AG08396 (cell line): Measurements from ENCODE around the gene RFX2.
"Not testable (repeated sequence)": the region's sequence is repeated elsewhere in the genome, so short reads cannot be mapped to it uniquely, and the experiment has no call there.

ENCODE experiments used
- DNase-seq: peaks from one replicate; pipeline ENCODE4 v3.0.0; 2012; ENCODE audit warnings: low spot score, mixed read lengths

The RFX2 gene

DNA sequence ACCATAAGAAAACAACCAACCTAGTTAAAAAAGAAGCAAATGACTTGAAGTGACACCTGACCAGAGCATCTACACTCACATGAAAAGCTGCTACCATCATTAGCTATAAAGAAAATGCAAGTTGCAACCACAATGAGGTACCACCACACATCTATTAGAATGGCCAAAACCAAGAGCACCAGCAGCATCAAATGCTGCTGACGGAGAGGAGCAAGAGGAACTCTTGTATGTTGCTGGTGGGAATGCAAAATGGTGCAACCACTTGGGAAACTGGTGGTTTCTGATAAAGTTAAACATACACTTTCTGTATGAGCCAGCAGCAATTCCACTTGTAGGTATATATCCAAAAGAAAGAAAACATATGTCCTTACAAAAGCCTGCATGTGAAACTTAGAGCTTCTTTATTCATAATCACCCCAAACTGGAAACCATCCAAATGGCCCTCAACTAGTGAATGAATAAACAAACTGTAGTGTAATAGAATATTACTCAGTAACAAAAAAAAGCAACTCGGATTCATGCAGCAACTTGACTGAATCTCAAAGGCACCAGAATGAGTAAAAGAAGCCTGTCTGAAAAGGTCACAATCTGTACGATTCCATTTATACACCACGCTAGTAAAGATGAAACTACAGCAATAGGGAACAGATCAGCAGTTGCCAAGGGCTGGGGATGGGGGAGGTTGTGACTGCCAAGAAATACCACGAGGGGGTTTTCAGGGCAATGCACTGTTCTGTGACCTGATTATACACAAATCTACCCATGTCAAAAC is 71.5 kb downstream of the RFX2 start:
- DNase-seq = no peak

DNA sequence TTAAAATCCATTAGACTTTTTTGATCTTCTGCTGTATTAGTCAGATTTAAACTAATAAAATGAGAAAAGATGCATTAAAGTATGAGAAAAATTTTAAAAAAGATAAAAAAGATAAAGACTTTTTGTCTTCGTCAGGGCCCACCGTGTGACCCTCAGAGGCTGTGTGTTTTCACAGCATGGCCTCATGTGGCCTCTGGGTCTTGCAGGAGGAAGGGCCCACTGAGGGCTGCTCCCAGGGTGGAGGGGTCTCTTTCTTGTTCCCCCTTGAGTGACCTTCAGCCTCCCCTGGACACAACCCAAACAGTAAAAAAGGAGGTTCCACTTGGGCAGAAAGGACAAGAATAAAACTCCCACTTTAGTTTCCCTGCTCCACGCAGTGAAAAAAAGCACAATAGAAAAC is 75.3 kb downstream of the RFX2 start:
- no peak for DNase-seq

DNA sequence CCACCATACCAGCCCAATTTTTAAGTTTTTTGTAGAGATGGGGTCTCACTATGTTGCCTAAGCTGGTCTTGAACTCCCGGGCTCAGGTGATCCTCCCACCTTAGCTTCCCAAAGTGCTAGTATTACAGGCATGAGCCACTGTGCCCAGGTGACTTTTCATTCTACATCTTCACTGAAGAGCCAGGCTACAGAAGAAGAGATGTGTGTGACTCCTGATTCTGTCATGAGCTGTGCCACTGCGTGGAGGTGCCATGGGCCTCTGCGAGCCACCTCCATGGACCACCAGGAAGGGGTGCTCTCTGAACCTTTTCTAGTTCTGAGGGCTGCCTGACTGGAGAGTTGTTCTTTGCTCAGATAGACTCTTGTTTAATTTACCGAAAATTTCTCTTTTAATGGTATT is 75.8 kb downstream of the RFX2 start:
- DNase-seq = no peak

DNA sequence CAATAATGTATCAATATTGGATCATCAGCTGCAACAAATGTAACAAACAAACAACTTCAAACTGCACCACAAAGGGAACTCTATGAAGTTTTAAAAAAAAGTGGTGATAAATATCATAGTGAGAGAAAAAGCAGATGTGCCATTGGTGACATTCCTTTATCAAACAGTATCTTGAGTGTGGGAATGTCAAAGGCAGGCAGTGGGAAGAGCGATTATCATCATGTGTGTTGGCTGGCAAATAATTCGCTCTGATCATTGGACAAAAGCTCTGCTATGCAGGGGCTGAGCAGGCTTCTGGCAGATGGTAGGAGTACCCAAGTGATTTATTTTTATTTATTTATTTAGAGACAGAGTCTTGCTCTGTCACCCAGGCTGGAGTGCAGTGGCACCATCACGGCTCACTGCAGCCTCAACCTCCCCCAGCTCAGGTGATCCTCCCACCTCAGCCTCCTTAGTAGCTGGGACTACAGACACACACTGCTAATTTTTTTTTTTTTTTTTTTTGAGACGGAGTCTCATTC is 76.5 kb downstream of the RFX2 start:
- no peak for DNase-seq

DNA sequence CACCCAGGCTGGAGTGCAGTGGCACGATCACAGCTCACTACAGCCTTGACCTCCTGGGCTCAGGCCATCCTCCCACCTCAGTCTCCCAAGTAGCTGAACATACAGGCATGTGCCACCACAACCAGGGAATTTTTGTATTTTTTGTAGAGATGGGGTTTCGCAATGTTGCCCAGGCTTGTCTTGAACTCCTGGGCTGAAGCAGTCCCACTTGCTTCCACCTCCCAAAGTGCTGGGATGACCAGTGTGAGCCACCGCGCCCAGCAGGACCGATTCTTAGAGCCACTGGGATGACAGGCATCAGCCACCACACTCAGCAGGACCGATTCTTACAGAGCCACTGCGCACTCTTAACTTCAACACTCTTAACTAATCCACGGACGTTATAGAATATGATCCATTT is 77.5 kb downstream of the RFX2 start:
- no peak for DNase-seq

DNA sequence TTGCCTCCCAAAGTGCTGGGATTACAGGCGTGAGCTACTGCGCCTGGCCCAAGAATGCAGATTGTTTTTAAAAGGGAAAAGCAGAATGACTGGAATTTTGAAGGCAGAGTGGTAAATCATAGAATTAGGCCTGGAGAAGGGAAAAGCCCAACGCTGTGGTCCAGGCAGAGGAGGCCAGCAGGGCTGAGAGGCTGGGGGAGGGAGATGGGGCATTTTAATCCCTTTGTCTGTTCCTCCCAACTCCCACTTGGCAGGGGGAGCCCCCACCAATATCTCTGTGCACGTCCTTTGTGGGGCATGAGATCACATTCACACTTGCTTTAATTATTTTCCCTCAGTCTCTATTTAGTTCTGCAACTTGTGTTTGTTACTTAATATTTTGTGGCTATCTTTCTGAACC is 77.9 kb downstream of the RFX2 start:
- no peak for DNase-seq

DNA sequence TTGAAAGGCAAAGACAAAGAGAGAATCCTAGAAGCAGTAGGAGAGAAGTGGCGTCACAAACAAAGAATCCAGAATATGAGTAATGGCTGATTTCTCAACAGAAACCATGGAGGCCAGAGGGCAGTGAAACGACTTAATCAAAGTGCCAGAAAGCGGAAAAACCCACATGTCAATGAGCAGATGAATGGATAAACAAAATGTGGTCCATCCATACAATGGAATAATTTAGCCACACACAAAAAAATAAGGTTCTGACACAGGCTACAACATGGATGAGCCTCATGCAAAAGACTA is 80.1 kb downstream of the RFX2 start:
- no peak for DNase-seq

DNA sequence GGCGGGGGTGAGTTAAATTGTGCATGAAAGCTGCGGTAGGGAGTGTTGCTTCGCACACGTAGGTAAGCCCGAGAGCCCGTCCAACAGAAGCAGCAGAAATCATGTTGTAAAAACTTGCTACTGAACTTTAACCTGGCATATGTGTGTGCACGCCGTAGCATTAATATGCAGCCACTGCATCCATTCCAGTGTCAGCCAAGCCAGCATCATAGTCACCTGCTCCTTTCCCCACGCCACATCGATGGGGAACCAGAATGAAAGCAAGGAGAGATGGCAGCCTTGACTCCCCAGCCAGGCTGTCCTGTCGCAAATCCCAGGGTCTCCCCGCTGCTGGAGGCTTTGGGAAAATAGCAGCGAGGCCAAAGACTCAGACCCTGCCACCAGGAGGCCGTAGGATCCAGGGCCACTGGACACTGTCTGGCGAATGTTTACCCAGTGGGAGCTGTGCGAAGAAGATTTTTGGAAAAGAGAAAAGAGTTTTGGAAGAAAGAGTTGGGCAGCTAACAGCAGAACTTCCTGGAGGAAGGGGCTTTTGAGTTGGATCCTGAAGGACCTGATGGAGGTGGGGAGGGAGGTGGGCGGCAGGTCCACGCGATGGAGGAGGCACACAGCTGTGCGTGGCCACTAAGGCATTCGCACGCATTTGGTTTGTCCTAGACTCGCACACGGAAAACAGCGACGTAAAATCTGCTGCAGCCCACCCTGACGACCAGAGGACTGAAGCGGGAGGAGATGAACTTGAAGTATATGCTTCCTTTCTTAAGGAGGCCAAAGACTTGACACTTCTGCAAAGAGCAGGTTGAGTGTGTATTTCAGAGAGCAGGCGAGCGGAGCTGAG is 83.7 kb downstream of the RFX2 start:
- DNase-seq = no peak

DNA sequence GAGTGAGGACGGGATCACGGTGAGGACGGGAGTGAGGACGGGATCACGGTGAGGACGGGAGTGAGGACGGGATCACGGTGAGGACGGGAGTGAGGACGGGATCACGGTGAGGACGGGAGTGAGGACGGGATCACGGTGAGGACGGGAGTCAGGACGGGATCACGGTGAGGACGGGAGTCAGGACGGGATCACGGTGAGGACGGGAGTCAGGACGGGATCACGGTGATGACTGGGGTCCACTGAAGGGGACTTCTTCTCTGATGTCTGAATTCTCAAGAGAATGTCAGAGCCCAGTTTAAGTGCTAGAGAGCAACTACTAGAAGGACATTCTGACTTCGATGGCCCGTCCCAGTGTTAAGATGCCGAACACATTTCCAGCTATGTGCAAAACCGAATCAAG is 85.5 kb downstream of the RFX2 start:
- not testable (repeated sequence) for DNase-seq

DNA sequence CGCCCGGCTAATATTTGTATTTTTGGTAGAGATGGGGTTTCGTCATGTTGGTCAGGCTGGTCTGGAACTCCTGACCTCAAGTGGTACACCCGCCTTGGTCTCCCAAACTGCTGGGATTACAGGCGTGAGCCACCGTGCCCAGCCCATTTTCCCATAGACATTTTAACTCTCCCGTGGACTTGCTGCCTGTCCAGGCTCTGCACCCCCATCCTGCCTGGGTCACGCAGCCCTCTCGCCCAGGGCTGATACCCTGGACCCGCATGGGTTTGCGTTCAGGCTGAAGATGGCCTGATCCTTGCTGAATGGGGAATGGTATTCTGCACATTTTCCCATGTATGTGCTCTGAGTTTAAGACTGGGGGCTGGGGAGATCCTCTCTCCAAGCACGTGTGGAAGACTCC is 86.4 kb downstream of the RFX2 start:
- DNase-seq = no peak

DNA sequence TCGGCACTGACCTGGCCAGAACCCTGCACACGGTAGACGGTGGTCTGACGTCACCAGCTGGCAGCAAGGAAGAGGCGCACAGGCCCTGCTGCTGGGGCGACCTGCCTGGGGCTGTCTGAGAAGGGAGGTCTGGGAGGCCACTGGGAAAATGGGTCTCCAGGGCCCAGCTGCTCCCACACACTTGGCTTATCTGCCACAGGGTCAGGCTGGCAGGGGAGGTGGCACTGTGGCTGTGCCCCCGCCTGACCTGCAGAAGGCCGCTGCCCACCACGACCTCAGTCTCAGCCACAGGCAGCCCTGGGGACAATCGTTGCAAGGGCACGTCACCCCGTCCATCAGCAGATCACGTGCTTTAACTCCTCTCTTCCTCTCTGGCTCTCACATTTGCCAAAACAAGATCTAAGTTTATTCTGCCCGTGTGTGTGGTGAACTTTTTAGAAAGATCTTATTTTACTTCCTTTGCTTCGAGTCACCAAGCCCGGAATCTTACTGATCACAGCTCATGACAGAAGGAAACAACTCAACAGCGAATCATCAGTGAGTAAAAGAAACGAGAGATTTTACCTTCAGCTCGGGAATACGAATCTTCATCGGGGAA is 87.1 kb downstream of the RFX2 start:
- DNase-seq = peak; percentile 51

DNA sequence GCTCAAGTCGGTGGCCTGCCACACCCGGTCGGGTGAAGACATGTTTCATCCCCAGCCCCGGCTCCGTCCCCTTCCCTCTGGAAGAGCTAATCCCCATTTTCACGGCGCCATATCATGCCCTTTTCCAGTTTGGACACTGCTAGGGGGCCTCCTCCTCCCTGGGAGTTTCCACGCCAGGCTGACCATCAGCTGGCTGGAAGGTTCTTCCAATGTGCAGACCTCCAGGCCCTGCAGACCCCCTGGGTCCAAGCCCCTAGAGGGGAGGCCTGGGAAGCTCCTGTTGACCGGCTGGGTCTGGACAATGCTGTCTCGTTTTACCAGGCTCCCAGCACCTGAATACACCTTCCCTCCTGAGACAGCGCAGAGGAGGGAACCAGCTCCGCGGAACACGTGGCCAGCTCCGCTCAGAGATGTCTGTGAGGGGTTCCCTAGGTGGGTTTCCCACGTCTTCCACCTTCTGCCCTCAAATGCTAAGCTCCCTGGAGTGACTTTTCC is 87.7 kb downstream of the RFX2 start:
- no peak for DNase-seq

DNA sequence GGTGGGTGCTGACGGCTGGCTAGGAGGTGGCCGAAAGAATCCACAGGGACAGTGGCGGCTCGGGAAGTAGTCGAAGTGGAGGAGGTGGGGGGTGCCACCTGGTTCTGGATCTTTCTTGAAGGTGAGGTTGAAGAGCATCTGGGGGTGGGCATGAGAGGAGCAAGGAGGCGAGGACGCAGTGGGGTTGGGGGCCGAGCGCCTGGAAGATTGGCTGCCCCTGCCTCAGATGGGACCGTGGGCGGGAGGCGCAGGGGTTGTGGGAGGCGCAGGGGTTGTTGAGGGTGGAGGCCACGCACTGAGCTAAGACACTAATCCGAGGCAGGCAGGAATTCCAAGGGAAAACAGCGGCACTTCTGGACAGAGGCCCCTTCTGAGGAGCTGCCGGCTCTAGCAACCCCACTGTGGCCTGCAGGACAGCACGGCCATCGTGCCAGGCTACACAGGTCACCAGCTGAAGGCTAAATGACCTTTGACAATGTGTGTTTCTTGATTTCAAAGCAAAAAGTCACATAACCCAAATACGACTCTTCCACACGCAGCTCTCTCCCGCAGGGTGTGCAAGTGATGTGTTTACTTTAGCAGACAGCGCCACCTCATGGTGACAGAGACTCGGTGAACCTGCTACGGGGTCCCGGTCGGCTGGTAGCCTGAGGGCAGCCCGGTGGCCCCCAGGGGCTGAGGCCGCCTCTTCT is 88.3 kb downstream of the RFX2 start:
- DNase-seq = peak; percentile 80

DNA sequence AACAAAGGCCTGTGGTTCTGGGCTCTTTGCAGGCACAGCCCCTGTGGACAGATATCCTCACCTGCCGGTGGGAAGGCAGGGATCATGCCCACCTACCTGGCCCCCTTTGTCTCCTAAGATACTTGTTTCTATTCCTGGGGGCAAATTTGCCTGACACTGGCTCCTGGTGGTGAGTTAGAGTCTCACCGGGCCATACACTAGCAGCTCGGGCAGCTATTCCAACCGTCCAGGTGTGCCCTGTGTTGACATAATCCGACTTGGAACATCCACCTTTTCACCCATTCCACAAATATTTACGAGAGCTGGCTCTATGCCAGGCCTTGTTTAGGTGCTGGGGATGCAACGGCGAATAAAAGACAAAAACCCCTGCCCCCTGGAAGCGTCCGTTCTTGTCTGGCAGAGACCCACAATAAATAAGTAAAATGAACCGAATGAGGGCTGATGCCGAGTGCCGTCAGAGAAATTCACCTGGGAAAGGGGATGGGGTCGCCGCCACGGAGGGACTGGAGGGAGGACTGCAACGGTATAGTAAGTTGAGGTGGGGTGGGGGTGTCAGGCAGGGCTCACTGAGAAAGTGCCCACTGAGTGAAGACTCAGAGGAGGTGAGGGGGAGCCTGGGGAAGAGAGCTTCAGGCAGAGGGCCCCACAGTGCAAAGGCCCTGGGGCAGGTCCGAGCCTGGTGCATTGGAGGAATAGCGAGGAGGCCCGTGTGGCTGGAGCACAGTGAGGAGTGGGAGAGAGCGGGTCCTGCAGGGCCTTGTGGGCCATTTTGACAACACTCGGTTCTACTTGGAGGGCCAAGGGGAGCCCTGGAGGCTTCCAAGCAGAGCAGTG is 89.1 kb downstream of the RFX2 start:
- DNase-seq = no peak

DNA sequence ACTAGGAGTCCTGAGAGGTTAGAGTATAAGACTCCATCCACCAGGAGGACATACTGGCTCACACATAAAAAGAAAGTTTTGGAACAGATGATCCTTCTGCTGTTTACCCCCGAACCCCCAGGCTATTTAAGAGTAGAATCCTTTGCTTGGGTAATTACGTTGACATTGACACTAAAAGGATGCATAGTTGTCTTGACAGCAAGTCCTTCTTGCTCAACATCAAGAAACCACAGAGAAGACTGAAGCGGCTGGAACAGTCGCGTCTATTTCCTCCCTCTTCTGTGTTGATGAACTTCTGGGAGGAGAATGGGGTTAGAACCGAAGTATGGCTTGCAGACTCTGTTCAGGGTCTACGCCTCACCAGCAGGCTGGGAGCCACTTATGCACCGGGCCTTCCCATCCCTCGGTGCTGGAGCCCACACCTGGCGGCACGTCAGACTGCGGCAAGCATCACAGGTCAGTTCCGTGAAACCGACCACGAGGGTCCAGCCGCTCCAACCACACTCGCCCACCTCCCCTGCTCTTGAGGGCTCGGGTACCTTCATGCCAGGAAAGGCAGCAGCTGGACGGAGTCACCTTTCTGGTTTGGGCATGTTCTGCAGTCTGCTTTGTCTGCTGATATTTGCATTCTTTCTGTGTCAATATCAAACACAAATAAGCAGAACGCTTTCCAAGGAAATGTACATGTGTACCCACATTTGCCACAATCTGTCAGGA is 90.0 kb downstream of the RFX2 start:
- no peak for DNase-seq

DNA sequence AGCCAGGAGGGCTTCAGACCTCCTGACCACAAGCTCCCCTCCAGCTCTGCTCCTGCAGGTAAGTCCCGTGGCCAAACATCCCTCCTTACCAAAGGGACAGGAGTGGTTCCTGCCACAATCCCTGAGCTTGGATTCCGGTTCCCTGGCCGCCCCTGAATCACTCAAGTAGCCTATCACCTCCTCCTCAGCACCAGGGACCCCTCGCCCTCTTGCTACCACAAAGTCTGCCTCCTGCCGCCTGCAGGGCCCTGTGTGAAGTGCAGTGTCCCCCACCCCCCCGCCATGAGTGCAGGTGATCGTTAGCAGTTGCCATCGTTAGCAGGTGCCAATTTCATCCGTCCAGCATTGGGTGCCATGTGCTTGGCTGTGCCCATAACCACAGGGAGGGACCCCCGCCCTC is 91.5 kb downstream of the RFX2 start:
- DNase-seq = no peak

DNA sequence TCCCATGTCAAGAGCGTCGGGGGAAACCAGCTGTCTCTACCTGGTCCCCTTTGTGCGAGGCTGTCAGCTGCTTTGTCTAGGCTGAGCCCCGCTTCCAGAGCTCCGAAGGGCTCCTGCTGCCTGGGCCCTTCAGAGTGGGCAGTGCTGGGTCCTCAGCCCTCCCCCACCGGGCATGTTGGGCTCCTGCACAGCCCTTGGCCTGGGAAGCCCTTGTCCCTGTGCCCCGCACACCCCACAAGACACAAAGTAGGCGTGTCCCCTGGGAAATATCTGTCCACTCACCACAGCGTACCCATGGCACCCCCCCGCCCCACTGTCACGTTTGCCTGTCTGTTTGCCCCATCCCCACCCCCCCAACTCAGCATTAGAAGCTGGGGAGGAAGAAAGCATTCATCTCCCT is 92.7 kb downstream of the RFX2 start:
- DNase-seq = no peak

DNA sequence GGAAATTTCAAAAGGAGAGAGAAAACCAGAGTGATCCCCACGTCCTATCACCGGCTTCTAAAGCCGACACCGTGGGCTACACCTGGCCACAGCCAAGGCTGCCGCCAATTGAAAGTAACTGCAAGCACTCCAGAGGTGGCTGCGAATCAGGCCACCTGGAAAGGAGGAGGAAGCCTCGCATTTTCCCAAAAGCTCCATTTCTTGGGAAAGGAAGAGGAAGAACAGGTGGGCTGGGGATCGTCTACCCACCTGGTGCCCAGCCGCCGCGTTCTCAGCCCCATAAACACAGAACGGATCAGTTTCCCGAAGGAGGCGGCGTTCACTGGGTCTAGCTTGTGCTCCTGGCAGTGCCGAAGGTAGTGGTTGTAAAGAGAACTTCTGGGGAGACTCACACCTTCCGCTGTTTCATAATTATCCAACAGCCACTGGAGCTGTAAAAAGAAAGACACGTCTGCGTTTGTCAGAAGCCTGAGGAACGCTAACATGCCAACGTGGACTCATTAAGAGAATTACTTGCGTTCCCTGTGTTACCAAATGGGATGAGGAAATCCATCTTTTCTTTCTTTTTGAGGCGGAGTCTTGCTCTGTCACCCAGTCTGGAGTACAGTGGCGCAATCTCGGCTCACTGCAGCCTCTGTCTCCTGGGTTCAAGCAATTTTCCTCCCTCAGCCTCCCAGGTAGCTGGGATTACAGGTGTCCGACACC is 94.3 kb downstream of the RFX2 start:
- DNase-seq = no peak

DNA sequence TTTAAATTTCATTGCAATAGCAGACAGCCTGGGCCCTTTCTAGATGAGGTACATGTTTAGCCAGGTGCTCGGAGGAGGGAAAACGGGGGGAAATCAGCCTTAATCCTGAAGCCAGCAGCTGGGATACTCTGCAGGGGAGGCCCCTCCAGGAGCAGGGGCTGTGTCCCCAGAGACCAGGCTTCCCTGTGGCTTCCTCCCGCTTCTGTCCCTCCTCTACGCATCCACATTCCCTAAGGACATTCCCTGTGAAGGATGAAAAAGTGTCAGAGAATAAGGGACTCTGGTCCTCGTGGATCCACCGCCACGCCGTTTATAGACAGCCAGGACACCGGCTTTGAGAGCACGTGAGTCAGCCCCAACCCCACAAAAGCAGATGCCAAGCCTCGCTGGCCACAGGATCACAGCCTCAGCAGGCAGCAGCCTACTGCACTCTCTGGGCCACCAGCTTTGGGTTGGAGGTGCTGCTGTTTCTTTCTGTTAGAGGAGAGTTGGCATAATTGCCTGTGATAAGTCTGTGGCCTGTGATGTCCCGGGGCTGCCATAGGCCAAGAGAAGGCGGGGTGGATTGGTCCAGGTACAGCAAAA is 95.7 kb downstream of the RFX2 start:
- DNase-seq = no peak
